ENCODE results near the gene TMEM169. TPM values are rescaled to one million over a fixed set of nuclear protein-coding genes. Genes with fewer than 3 reads are reported as not detected.

Gene TMEM169
- total and polyA plus RNA-seq, 10 of the 15 experiments (the other 5 are each of a cell fraction or from before 2014, with no cell fraction given), result 0.23 to 3.2 (median 2.3) TPM

DNA sequence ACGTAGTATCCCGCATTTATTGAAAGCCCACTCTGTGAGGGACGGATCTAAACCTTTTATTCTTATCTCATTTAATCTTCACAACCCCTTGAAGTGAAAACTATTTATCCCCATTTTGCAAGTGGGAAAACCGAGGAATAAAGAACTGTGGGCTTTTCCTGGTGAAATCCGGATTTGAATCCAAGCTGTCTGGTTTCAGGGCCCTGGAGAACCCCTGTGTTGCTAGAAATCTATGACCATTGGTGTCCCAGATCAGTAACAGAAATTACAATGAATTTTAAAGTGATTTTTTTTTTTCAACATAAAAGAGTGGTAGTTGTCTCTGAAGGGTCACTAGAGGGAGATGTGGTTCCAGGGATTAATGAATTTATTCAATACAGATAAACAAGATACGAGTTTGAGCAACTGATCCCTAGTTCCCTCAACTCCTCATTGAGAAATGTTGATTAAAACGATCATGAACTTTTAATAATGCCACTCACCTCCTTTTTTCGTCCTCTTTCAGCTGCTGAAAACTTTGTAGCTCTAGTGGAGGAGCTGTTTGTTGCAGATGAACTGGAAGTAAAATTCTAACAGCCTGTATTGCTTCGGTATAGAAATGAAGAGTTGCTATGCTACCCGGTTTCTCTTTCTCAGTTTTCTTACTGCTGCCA is 28.4 kb downstream of the TMEM169 start:
- Histone ChIP-seq H3K9ac (ENCODE audit: control insufficient read depth, insufficient read depth, low read length) (peak overlapping the region; percentile 99), H3K9me3 (replicated peaks; ENCODE audit: control insufficient read depth, insufficient read depth, low read length) (no peaks in the 10 kb centered on the region), H3K4me1 (ENCODE audit: control insufficient read depth, insufficient read depth, low read length) (peaks cover 29% of the 10 kb centered on the region), H2AFZ (ENCODE audit: control insufficient read depth, low read depth, low read length) (no peak overlapping the region), H3K4me2 (ENCODE audit: control insufficient read depth, insufficient read depth) (peak overlapping the region; percentile 93), H3K27me3 (replicated peaks in 1 of 2; ENCODE audit: control insufficient read depth in 2 of 2, insufficient read depth in 2 of 2, low read length in 1 of 2) (no peaks in the 10 kb centered on the region), H3K79me2 (ENCODE audit: control insufficient read depth, insufficient read depth, low read length) (peaks cover 53% of the 10 kb centered on the region), H3K27ac (ENCODE audit: control insufficient read depth, insufficient read depth) (peak overlapping the region; percentile 99), H3K4me3 (peak overlapping the region; percentile 94), H4K20me1 (ENCODE audit: control insufficient read depth, insufficient read depth) (no peaks in the 10 kb centered on the region), H3K36me3 (ENCODE audit: control insufficient read depth in 2 of 2, insufficient read depth in 2 of 2, low read length in 1 of 2) (peaks cover 0 to 6% of the 10 kb centered on the region in 2 experiments; a peak in 3 of 4 replicates)
- FAIRE-seq, result no peak
- in situ Hi-C loops (cut with MboI) (no loop called here), intact Hi-C loops (cut with micrococcal nuclease; ENCODE audit: unreplicated experiment) (loop anchor here (1.0 to 10.0 kb wide), 5 partner anchors 76 to 555 kb away; partner anchors contain the start of gene SMARCAL1)
- BruUV-seq (replicated peaks), result TSS peak; percentile 72
- CTCF ChIA-PET, result interaction anchor here (0.7 to 8.6 kb wide), 42 partner anchors 9 to 552 kb away, joined by 3 to 105 read pairs (median 4); partner anchors contain the start of genes PECR, SMARCAL1 and TMEM169
- WGBS (ENCODE audit: insufficient coverage, insufficient replicate concordance, low lambda C conversion rate, missing lambda C conversion rate), result under 1% methylated on average over 10 of the region's 10 CpGs
- ATAC-seq, result peak; percentile 31
- SMC1A ChIA-PET (ENCODE audit: uncharacterized antibody, unreplicated experiment), result interaction anchor here (0.6 to 7.6 kb wide), 27 partner anchors 9 to 556 kb away, joined by 3 to 59 read pairs (median 6); partner anchors contain the start of genes PECR and TMEM169
- RAD21 ChIA-PET (ENCODE audit: unreplicated experiment), result interaction anchor here (0.7 to 6.6 kb wide), 21 partner anchors 15 to 410 kb away, joined by 3 to 42 read pairs (median 4); partner anchors contain the start of genes PECR and TMEM169
- TF ChIP-seq YY1 (IDR thresholded peaks at IDR 0.05; ENCODE audit: low read depth, low read length) (no peak), SMAD5 (IDR thresholded peaks at IDR 0.05; ENCODE audit: low read depth) (peak; percentile 27; the same call in 1 of the 2 replicates), BRCA1 (IDR thresholded peaks at IDR 0.05; ENCODE audit: low read depth, low read length) (no peak), JUNB (IDR thresholded peaks at IDR 0.05) (0 out of 2 replicates have a peak, but pooled peaks have one; percentile 4), WRNIP1 (IDR thresholded peaks at IDR 0.05; ENCODE audit: borderline replicate concordance, low read depth, low read length) (0 out of 2 replicates have a peak, but pooled peaks have one; percentile 37), POLR2AphosphoS5 (IDR thresholded peaks at IDR 0.05; ENCODE audit: low read length) (no peak), EGR1 (IDR thresholded peaks at IDR 0.05; ENCODE audit: borderline replicate concordance in 1 of 2, low read depth in 2 of 2, low read length in 2 of 2) (no peak), CHD1 (IDR thresholded peaks at IDR 0.05; ENCODE audit: low read depth, low read length) (0 out of 2 replicates have a peak, but pooled peaks have one; percentile 72), ZNF384 (IDR thresholded peaks at IDR 0.05; ENCODE audit: borderline replicate concordance, low read depth, low read length) (peak; percentile 72), POLR2A (IDR thresholded peaks at IDR 0.05; ENCODE audit: low read depth, low read length) (no peak), SMC3 (IDR thresholded peaks at IDR 0.05; ENCODE audit: borderline replicate concordance, low read length) (peak; percentile 34; the same call in 1 of the 2 replicates), ETV6 (conservative IDR thresholded peaks at IDR 0.05 in 1 of 2, IDR thresholded peaks at IDR 0.05 in 1 of 2; ENCODE audit: borderline replicate concordance in 1 of 2, low read depth in 1 of 2) (no peak), RAD21 (IDR thresholded peaks at IDR 0.05; ENCODE audit: insufficient read depth, low read depth, low read length) (peak; percentile 51; the same call in 1 of the 2 replicates)
- TF ChIP-seq, protein P1, sequence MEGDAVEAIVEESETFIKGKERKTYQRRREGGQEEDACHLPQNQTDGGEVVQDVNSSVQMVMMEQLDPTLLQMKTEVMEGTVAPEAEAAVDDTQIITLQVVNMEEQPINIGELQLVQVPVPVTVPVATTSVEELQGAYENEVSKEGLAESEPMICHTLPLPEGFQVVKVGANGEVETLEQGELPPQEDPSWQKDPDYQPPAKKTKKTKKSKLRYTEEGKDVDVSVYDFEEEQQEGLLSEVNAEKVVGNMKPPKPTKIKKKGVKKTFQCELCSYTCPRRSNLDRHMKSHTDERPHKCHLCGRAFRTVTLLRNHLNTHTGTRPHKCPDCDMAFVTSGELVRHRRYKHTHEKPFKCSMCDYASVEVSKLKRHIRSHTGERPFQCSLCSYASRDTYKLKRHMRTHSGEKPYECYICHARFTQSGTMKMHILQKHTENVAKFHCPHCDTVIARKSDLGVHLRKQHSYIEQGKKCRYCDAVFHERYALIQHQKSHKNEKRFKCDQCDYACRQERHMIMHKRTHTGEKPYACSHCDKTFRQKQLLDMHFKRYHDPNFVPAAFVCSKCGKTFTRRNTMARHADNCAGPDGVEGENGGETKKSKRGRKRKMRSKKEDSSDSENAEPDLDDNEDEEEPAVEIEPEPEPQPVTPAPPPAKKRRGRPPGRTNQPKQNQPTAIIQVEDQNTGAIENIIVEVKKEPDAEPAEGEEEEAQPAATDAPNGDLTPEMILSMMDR (IDR thresholded peaks at IDR 0.05 in 2 of 3, conservative IDR thresholded peaks at IDR 0.05 in 1 of 3; ENCODE audit: control insufficient read depth in 2 of 3, extremely low read depth in 1 of 3, insufficient read depth in 1 of 3, low read depth in 3 of 3, low read length in 3 of 3), result peak; percentile 7 to 65 (median 47); a peak in 5 of 6 replicates
- DNase-seq (ENCODE audit: low read depth, low spot score), result no peak
- POLR2A ChIA-PET, result interaction anchor here (0.7 to 4.5 kb wide), 8 partner anchors 9 to 108 kb away, joined by 3 to 42 read pairs (median 4); partner anchors contain the start of genes PECR and TMEM169
